Activated CD8-positive, alpha-beta memory T cell treated with anti-CD3 and anti-CD28 coated beads, Interleukin-2, amount 50 U/mL, for 24 hours (primary cell): ENCODE measurements around the gene DIPK1C.

Source experiments
- DNase-seq: peaks from one replicate; pipeline ENCODE4 v3.0.0-alpha.2; 2020; ENCODE audit errors: extremely low read depth

The DIPK1C gene

GRCh38 chr18:74482697-74483096 is 25.6 kb upstream of the DIPK1C start:
- DNase-seq = no peak

DNA sequence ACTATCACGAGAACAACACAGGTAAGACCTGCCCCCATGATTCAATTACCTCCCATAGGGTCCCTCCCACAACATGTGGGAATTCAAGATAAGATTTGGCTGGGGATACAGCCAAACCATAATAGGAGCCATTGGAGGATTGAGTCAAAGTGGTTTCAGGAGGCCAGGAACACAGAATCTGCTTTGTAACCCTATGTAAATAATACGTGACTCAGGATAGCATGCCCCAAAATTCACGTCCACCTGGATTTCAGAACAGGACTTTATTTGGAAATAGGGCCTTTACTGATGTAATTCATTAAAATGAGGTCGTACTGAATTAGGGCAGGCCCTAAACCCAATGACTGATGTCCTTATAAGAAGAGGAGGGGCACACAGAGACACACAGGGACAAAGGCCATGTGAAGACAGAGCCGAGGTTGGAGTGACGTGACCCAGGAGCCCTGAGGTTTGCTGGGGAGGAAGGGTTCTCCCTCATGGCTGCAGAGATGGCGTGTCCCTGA is 23.1 kb upstream of the DIPK1C start:
- DNase-seq = no peak

GRCh38 chr18:74479486-74480148 is 22.5 kb upstream of the DIPK1C start:
- DNase-seq = no peak

GRCh38 chr18:74478880-74479279 is 21.8 kb upstream of the DIPK1C start:
- DNase-seq = no peak

- no peak for DNase-seq
Observed at GRCh38 chr18:74478316-74478715, 21.2 kb upstream of the DIPK1C start.

GRCh38 chr18:74477771-74478170 is 20.7 kb upstream of the DIPK1C start:
- DNase-seq = no peak

DNA sequence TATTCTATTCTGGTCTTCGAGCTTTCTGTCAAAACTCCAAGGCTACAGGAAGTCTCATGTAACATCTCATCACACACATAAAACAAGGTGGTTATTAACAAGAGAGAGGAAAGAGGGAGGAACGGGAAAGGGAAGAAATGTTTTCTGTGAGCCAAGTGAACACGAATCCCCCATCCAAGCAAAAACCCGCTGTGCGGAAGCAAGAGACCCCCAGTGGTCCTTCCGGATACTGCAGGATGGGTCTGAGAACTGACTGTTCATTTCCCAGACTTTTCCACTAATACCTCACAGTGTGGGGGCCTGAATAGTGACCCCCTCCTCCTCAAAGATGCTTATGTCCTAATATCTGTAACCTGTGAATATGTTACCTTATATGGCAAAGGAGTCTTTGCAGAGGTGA is 19.0 kb upstream of the DIPK1C start:
- DNase-seq = no peak

DNA sequence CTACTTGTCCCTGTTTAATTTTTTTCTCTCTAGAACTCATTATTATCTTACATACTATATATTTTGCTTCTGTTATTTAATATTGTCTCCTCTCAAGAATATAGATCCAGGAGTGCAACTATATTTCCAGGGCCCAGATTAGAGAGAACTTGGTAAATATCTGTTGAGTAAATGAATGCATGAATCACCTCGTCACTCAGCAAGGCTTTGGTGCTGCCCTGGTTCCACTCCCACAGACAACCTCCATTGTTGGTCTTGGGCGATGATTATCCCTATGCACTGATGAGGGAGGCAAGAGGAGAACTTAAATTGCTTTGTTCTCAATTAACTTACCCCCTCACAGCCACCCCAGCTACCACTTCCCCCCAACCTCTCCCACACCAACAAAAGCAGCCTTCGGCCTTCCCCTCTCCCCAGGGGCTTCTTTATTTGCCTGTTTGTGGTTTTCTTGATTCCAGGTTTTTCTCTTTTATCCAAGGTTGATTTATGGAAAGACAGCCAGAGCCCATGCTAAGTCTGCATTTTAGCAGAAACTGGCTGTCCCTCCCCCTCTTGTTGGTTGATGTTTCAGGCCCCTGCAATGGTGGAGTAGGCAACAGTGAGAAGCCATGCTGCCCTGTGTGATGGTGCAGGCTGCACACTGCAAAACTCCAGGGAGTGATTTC is 17.0 kb upstream of the DIPK1C start:
- no peak for DNase-seq

DNA sequence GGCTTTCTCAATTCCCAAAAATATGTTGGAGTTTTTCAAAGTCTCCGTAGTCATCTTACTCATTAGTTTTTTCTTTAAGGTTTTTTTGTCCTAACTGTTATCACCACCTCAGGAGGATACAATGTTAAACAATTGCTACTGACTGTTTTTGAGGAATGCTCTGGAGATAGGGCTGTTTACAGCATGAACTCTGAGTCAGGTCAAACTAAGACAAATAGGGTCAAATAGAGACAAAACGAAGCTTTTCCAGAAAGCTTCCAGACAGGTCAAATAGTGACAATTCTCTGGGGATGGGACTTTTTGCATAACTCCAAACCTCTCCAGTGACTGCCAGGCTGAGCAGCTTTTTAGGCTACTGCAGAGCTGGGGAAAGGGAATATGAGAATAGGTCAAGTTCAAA is 15.2 kb upstream of the DIPK1C start:
- DNase-seq = no peak

GRCh38 chr18:74468547-74469061 is 11.5 kb upstream of the DIPK1C start:
- no peak for DNase-seq

DNA sequence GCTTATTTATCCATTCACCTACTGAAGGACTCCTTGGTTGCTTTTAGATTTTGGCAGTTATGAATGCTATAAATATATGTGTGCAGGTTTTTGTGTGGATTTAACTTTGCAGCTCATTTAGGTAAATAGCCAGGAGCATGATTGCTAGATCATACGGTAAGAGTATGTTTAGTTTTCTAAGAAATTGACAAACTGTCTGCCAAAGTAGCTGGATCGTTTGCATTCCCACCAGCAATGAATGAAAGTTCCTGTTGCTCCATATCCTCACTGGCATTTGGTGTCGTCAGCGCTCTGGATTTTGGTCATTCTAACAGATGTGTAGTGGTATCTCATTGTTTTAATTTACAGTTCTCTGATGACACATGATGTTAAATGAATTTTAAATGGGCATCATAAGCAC is 8.7 kb upstream of the DIPK1C start:
- no peak for DNase-seq

- DNase-seq = no peak
Observed at GRCh38 chr18:74463983-74464382, 6.9 kb upstream of the DIPK1C start.

GRCh38 chr18:74463254-74463653 is 6.1 kb upstream of the DIPK1C start:
- no peak for DNase-seq

- DNase-seq = no peak
Observed at GRCh38 chr18:74460825-74461224, 3.7 kb upstream of the DIPK1C start.

GRCh38 chr18:74459889-74460288 is 2.8 kb upstream of the DIPK1C start:
- no peak for DNase-seq

DNA sequence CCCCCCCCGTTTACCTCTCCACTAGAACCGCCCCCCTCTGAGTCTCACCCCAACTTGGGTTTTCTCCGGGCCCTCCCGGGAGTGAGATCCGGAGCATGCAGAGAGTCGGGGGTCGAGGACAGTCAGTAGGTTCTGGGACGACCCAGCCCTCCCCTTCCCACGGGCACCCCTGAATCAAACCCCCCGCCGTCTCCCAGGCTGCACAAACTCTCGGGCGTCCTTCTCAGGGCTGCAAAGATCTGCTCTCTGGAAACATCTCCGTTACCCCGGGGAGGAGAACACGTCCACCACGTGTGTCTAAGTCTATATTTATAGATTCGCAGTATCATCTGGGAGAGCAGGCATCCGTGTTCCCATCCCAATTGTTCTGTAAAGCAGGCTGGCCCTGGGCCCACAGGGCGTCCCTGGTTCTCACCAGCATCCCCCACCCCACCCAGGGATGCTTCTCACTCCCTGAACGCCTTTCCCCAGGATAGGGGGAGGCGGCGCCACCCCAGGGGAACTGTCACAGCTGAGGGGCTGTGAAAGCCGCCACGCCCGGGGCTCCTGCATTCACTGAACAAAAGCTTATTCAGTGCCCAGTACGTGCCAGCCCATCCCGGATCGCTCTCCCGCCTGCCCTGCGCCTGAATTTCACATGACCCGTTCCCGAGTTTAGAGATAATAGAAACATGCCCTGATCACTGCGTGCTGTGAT is 765 bp upstream of the DIPK1C start:
- DNase-seq = no peak

DNA sequence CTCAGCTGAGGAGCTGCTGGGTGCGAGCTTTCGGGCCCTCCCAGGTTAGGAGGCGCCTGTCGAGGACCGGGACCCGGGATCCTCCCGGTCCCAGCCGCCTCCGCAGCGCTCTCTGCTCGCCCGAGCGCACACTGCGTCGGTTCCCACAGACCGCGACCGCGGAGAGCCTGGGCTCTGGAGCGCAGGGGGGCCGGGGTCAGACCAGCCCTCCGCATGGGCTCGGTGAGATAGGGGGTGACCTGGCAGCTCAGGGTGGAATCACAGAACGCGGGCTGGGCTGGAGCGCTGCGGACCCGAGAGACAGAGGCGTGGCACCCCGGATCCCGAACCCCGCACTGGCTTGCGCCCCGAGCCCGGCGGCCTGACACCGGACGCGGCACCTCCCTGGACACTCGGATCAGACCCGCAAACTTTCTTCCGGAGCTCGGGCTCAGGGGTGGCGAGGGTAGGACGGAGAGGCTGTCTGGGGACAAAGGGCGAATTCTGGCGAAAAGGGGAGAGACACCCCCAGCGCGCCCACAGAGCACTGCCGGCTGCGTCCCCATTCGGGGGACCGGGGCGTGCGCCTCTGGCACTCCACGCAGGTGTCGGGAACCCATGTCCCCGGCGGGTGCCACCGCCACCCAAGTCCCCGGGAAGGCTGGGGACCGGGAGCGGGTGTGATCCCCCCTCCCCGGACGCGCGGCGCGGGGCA is 612 bp downstream of the DIPK1C start:
- DNase-seq = no peak

DNA sequence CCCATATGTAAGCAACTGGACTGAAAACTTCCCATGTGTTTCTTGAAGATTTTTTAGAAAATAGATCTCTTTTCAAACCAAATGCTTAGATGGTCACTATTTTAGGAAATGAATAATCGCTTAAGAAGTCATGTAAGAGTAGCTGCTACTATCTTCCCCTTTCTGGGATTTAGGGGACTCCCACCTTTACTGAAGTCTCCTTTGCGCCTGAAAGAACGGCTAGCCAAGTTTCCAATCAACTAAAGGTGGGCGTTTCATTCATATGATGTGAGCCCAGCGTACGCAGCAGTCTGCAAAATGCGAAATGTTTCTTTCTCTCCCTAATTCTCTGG is 1.1 kb downstream of the DIPK1C start:
- DNase-seq = no peak

GRCh38 chr18:74455386-74455785 is 1.7 kb downstream of the DIPK1C start:
- DNase-seq = no peak

DNA sequence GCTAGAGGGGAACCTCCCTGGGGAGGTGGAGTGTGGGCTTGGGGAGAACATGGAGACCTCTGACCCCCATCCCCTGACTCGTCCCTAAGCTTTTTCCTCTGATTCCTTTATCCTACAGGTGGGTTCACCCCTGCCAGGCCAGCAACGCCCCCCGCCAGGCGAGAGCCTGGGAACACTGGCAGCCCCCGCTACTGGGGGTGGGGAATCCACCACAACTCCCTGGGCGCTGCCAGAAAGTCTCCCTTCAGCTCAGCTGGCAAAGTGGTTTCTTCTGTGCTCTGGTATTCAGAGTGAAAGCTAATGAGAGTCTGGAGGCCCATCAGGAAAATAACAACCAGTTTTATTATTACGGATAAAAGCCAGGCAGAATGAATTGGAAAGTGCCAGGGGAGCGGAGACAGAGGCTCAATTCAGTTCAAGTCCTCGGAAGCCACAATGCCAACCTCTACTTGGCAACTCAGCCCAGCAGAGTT is 2.8 kb downstream of the DIPK1C start:
- no peak for DNase-seq

- no peak for DNase-seq
Observed at GRCh38 chr18:74453642-74454198, 3.4 kb downstream of the DIPK1C start.

DNA sequence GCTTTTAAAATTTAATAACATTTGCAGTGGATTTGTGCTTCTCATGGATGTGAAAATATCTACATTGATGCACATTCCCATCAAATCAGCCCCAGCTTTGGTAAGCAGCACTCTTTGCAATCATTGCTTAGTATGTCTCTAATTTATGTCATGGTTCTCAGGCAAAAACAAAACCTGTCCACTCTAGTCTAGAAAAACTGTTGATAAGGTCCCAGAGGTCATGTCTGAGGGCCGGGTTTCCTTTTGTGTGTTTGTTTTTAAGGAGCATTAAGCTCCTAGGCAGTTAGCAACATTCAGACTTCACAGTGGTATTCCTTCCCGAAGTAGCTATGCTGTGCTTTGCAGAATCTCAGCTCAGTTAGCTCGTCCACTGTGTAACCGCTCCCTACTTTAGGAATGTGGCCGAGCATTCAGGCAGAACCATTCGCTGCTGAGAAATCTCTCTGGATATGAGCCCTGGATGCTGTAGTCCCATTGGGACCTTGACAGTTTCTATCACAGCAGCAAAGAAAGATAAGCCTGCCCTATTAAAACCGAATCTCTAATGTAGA is 4.0 kb downstream of the DIPK1C start:
- no peak for DNase-seq
